ENCODE data around the gene ESYT2. TPM values are rescaled to one million over a fixed set of nuclear protein-coding genes. Genes with fewer than 3 reads are reported as not detected.
A peak's percentile ranks its signal among the peaks of the same experiment; 100 is the strongest.

Gene ESYT2
- polyA plus RNA-seq, 1 of the 3 experiments (the other 2 are of a cell fraction): 34.2 TPM

GRCh38 chr7:158820656-158821055 is 8.7 kb downstream of the ESYT2 start (continued):
- TF ChIP-seq ZBTB33 (IDR thresholded peaks at IDR 0.05; ENCODE audit: borderline replicate concordance, low read depth): no peak

- H3K4me1 ChIP-seq (ENCODE audit: control insufficient read depth in 1 of 2, insufficient read depth in 2 of 2, low read depth in 1 of 2, low read length in 1 of 2): peaks cover 36 to 48% of the 10 kb centered on the region in 2 experiments
- H3K4me3 ChIP-seq (ENCODE audit: low read depth in 2 of 2, low read length in 1 of 2): peak overlapping the region in 1 of 2 experiments; percentile 54; a peak in 2 of 4 replicates
- peak overlapping the region; percentile 75 for H3K4me2 ChIP-seq
- no peaks in the 10 kb centered on the region for H3K9me2 ChIP-seq
- H3K27ac ChIP-seq (ENCODE audit: low read depth in 2 of 2, low read length in 1 of 2): peak overlapping the region; percentile 95 to 99
- H2AFZ ChIP-seq (ENCODE audit: low read depth): no peak overlapping the region
- no peaks in the 10 kb centered on the region for H3K36me3 ChIP-seq (replicated peaks in 1 of 2; ENCODE audit: control insufficient read depth in 1 of 2, insufficient read depth in 2 of 2, low read length in 1 of 2)
- peaks cover 47% of the 10 kb centered on the region for H3F3A ChIP-seq (replicated peaks; ENCODE audit: insufficient read depth)
- no peaks in the 10 kb centered on the region for H3K9me3 ChIP-seq
- DNase-seq: no peak
- H3K79me2 ChIP-seq (ENCODE audit: insufficient read depth): peaks cover 85% of the 10 kb centered on the region
- no peaks in the 10 kb centered on the region for H3K27me3 ChIP-seq (ENCODE audit: insufficient read depth)
- H3K9ac ChIP-seq: peak overlapping the region; percentile 72
- WGBS (ENCODE audit: low lambda C conversion rate): 80% methylated on average over 7 of the region's 7 CpGs
- H4K20me1 ChIP-seq (ENCODE audit: insufficient read depth): no peaks in the 10 kb centered on the region
- no peak for TF ChIP-seq GATA2 (CRISPR knock-in tag; IDR thresholded peaks at IDR 0.05)
- TF ChIP-seq SIN3A (IDR thresholded peaks at IDR 0.05; ENCODE audit: borderline replicate concordance, low read depth, low read length): no peak
- no peak for TF ChIP-seq USF1 (IDR thresholded peaks at IDR 0.05; ENCODE audit: borderline replicate concordance, low read depth)
- TF ChIP-seq NRF1 (IDR thresholded peaks at IDR 0.05; ENCODE audit: low read depth, low read length): no peak
- TF ChIP-seq TCF12 (IDR thresholded peaks at IDR 0.05): no peak
- TF ChIP-seq PBX3 (IDR thresholded peaks at IDR 0.05): no peak
- TF ChIP-seq GABPA (IDR thresholded peaks at IDR 0.05; ENCODE audit: low read depth): no peak
- no peak for TF ChIP-seq RXRA (IDR thresholded peaks at IDR 0.05; ENCODE audit: borderline replicate concordance, low read depth)
- no peak for TF ChIP-seq FOSL2 (IDR thresholded peaks at IDR 0.05; ENCODE audit: borderline replicate concordance, low read depth)
- no peak for TF ChIP-seq CHD2 (IDR thresholded peaks at IDR 0.05; ENCODE audit: low read length, partially characterized antibody)
- no peak for TF ChIP-seq RFX5 (IDR thresholded peaks at IDR 0.05; ENCODE audit: low read length)
- no peak for TF ChIP-seq MXI1 (IDR thresholded peaks at IDR 0.05; ENCODE audit: low read depth, low read length)
- TF ChIP-seq CTCF (IDR thresholded peaks at IDR 0.05): no peak
- no peak for TF ChIP-seq TEAD4 (IDR thresholded peaks at IDR 0.05; ENCODE audit: borderline replicate concordance, insufficient read depth)
- TF ChIP-seq RCOR1 (IDR thresholded peaks at IDR 0.05; ENCODE audit: low read length): no peak
- no peak for TF ChIP-seq POLR2AphosphoS5 (IDR thresholded peaks at IDR 0.05; ENCODE audit: low read depth, low read length)
- ChIA-PET POLR2A (interaction anchor here (0.8 kb wide), 1 partner anchor 43 kb away, joined by 3 read pairs; no protein-coding TSS in a partner anchor), CTCF (interaction anchor here (1.1 to 1.7 kb wide), 3 partner anchors 8 to 115 kb away, joined by 3 to 4 read pairs (median 4); partner anchors contain the start of gene NCAPG2)
Measured at GRCh38 chr7:158819571-158820203, 9.6 kb downstream of the ESYT2 start.

All from SK-N-SH (cell line).